Neural cell (in vitro differentiated cells): ENCODE measurements around the gene GPRIN3. TPM values are rescaled to one million over a fixed set of nuclear protein-coding genes. Genes with fewer than 3 reads are reported as not detected.

ENCODE experiments used
- H2AFZ ChIP-seq: fragments of 200-600, 300-800 bp; sonication (generic), shearing (Covaris generic); 2 replicates; pipeline ENCODE4 v1.6.0; 2014; ENCODE audit warnings: low read depth, mild to moderate bottlenecking, antibody characterized with exemption, low read length, moderate library complexity
- H3F3A ChIP-seq: fragments of 200-600 bp; shearing (Covaris generic); 2 replicates; pipeline ENCODE4 v1.6.1; 2016; ENCODE audit warnings: mild to moderate bottlenecking, moderate library complexity, mixed read lengths, antibody characterized with exemption, low read length; ENCODE audit not compliant: insufficient read depth, poor library complexity, severe bottlenecking
- H3K27ac ChIP-seq: fragments of 200-600, 300-800 bp; sonication (generic), shearing (Covaris generic); 2 replicates; pipeline ENCODE4 v1.5.1; 2014; ENCODE audit warnings: mild to moderate bottlenecking, low read length, moderate library complexity
- H3K27me3 ChIP-seq: fragments of 300-800, 200-600 bp; sonication (generic), shearing (Covaris generic); 2 replicates; pipeline ENCODE4 v1.6.0; 2014; ENCODE audit warnings: mild to moderate bottlenecking, low read depth, low read length, moderate library complexity; ENCODE audit not compliant: insufficient read depth
- H3K36me3 ChIP-seq: fragments of 300-800, 200-600 bp; sonication (generic), shearing (Covaris generic); 2 replicates; pipeline ENCODE4 v1.5.1; 2014; ENCODE audit warnings: mild to moderate bottlenecking, antibody characterized with exemption, low read length, moderate library complexity; ENCODE audit not compliant: insufficient read depth
- H3K4me2 ChIP-seq: fragments of 300-800, 200-600 bp; sonication (generic), shearing (Covaris generic); 2 replicates; pipeline ENCODE4 v1.6.0; 2014; ENCODE audit warnings: mild to moderate bottlenecking, low read length
- H3K4me3 ChIP-seq: fragments of 300-800, 200-600 bp; sonication (generic), shearing (Covaris generic); 2 replicates; pipeline ENCODE4 v1.5.1; 2014; ENCODE audit warnings: mild to moderate bottlenecking, low read length, moderate library complexity
- H3K79me2 ChIP-seq: fragments of 200-600 bp; shearing (Covaris generic); replicated peaks from 2 replicates; pipeline ENCODE4 v1.6.0; 2014; ENCODE audit warnings: mild to moderate bottlenecking, low read length, moderate library complexity; ENCODE audit not compliant: insufficient read depth
- H3K9ac ChIP-seq: fragments of 300-800, 200-600 bp; sonication (generic), shearing (Covaris generic); 2 replicates; pipeline ENCODE4 v1.6.1; 2016; ENCODE audit warnings: mild to moderate bottlenecking, low read length, mixed read lengths
- H3K9me2 ChIP-seq: fragments of 200-600 bp; shearing (Covaris generic); 2 replicates; pipeline ENCODE4 v1.6.1; 2016; ENCODE audit warnings: mild to moderate bottlenecking, low read length, mixed read lengths; ENCODE audit not compliant: insufficient read depth
- H3K9me3 ChIP-seq: fragments of 200-600, 300-800 bp; sonication (generic), shearing (Covaris generic); 2 replicates; pipeline ENCODE4 v1.6.1; 2016; ENCODE audit warnings: mild to moderate bottlenecking, mixed run types, low read length, moderate library complexity, mixed read lengths
- H4K20me1 ChIP-seq: fragments of 200-600 bp; shearing (Covaris generic); 2 replicates; pipeline ENCODE4 v1.6.1; 2016; ENCODE audit warnings: mild to moderate bottlenecking, mixed run types; ENCODE audit not compliant: insufficient read depth
- CTCF ChIP-seq: fragments of 450-650 bp; IDR thresholded peaks from 2 replicates; pipeline ENCODE4 v1.5.1; 2014; ENCODE audit warnings: antibody characterized with exemption, mild to moderate bottlenecking, moderate library complexity; ENCODE audit not compliant: poor library complexity, severe bottlenecking
- EP300 ChIP-seq: fragments of 450-650 bp; conservative IDR thresholded peaks from 2 replicates; pipeline ENCODE4 v1.6.1; 2014; ENCODE audit warnings: antibody characterized with exemption, mild to moderate bottlenecking, moderate library complexity; ENCODE audit not compliant: poor library complexity, severe bottlenecking
- EZH2 ChIP-seq: fragments of 200-600, 300-800 bp; shearing (Covaris generic), sonication (generic); IDR thresholded peaks from 2 replicates; pipeline ENCODE4 v1.6.1; 2014; ENCODE audit warnings: antibody characterized with exemption, low read length, borderline replicate concordance, mild to moderate bottlenecking; ENCODE audit not compliant: insufficient read depth, poor library complexity, severe bottlenecking
- MXI1 ChIP-seq: fragments of 450-650 bp; conservative IDR thresholded peaks from 2 replicates; pipeline ENCODE4 v1.6.1; 2014; ENCODE audit warnings: antibody characterized with exemption, mild to moderate bottlenecking; ENCODE audit not compliant: poor library complexity, severe bottlenecking
- POLR2AphosphoS5 ChIP-seq: IDR thresholded peaks from 2 replicates; pipeline ENCODE4 v1.6.1; 2012
- RAD21 ChIP-seq: fragments of 450-650 bp; conservative IDR thresholded peaks from 2 replicates; pipeline ENCODE4 v1.6.1; 2014; ENCODE audit warnings: antibody characterized with exemption, mild to moderate bottlenecking, moderate library complexity
- REST ChIP-seq: IDR thresholded peaks from 2 replicates; pipeline ENCODE4 v1.6.1; 2012; ENCODE audit warnings: borderline replicate concordance
- SMC3 ChIP-seq: fragments of 450-650 bp; conservative IDR thresholded peaks from 2 replicates; pipeline ENCODE4 v1.6.1; 2014; ENCODE audit warnings: antibody characterized with exemption, mild to moderate bottlenecking, moderate library complexity; ENCODE audit not compliant: poor library complexity
- TAF1 ChIP-seq: IDR thresholded peaks from 2 replicates; pipeline ENCODE4 v1.6.1; 2012; ENCODE audit warnings: low read depth
- polyA plus RNA-seq: library from polyadenylated mRNA; depleted of rRNA; stranded (reverse); fragments of >200 nt; gene quantifications from 2 replicates; pipeline ENCODE4 v1.2.3, GENCODE V29; 2014

Gene GPRIN3
- polyA plus RNA-seq, 1 donor from 2014 or later = 7.0 TPM

- no peak overlapping the region for H3K27ac ChIP-seq
- H3K4me2 ChIP-seq = peak overlapping the region; percentile 46
- no peaks in the 10 kb centered on the region for H3K9me2 ChIP-seq
- H3K79me2 ChIP-seq = peaks cover 4% of the 10 kb centered on the region
- H3K4me3 ChIP-seq = peak overlapping the region; percentile 91
- no peaks in the 10 kb centered on the region for H3K36me3 ChIP-seq
- H3K9me3 ChIP-seq = no peaks in the 10 kb centered on the region
- H4K20me1 ChIP-seq = no peaks in the 10 kb centered on the region
- no peaks in the 10 kb centered on the region for H3K27me3 ChIP-seq
- H3F3A ChIP-seq = no peaks in the 10 kb centered on the region
- peak overlapping the region; percentile 69 for H3K9ac ChIP-seq
- peak overlapping the region; percentile 52 for H2AFZ ChIP-seq
- no peak for TF ChIP-seq RAD21
- no peak for TF ChIP-seq POLR2AphosphoS5
- no peak for TF ChIP-seq EP300
- no peak for TF ChIP-seq MXI1
- no peak for TF ChIP-seq CTCF
- no peak for TF ChIP-seq TAF1
- TF ChIP-seq EZH2 = no peak
- TF ChIP-seq SMC3 = no peak
- no peak for TF ChIP-seq REST
Observed at GRCh38 chr4:89308161-89308500, 531 bp upstream of the GPRIN3 start.

GRCh38 chr4:89307178-89307445, 488 bp downstream of the GPRIN3 start:
- no peaks in the 10 kb centered on the region for H3K9me3 ChIP-seq
- H3K27ac ChIP-seq = peak overlapping the region; percentile 8
- H3K4me3 ChIP-seq = peak overlapping the region; percentile 91
- no peak overlapping the region for H2AFZ ChIP-seq
- H3K4me2 ChIP-seq = peak overlapping the region; percentile 76
- H3K27me3 ChIP-seq = no peaks in the 10 kb centered on the region
- no peak for TF ChIP-seq CTCF
- TF ChIP-seq SMC3 = no peak
- TF ChIP-seq EZH2 = no peak
- TF ChIP-seq EP300 = no peak
- no peak for TF ChIP-seq MXI1
- no peak for TF ChIP-seq REST
- TF ChIP-seq RAD21 = no peak
- no peak for TF ChIP-seq TAF1
- no peak for TF ChIP-seq POLR2AphosphoS5
- H3K36me3 ChIP-seq = no peaks in the 10 kb centered on the region
- H3K9ac ChIP-seq = peak overlapping the region; percentile 69
- no peaks in the 10 kb centered on the region for H3K9me2 ChIP-seq
- H4K20me1 ChIP-seq = no peaks in the 10 kb centered on the region
- no peaks in the 10 kb centered on the region for H3F3A ChIP-seq
- peaks cover 4% of the 10 kb centered on the region for H3K79me2 ChIP-seq
